ENCODE results near the gene VAV3.

GRCh38 chr1:107776900-107777663 is 187.9 kb downstream of the VAV3 start:
- TF ChIP-seq CTCF (IDR thresholded peaks at IDR 0.05; ENCODE audit: insufficient read depth, low read depth, low read length) = no peak
- TF ChIP-seq EZH2 (IDR thresholded peaks at IDR 0.05; ENCODE audit: insufficient read depth, low read length) = no peak

Measured in astrocyte (in vitro differentiated cells and primary cell).